Immature natural killer cell (primary cell): ENCODE measurements around the gene MVB12B. TPM values are rescaled to one million over a fixed set of nuclear protein-coding genes. Genes with fewer than 3 reads are reported as not detected.
A peak's percentile ranks its signal among the peaks of the same experiment; 100 is the strongest.

Experiments used
- DNase-seq, 3 donors: peaks; one replicate each; pipeline ENCODE4 v3.0.0; 2022; ENCODE audit warnings: mixed read lengths in 1 of 3
- H3K27ac Mint-ChIP-seq, 6 donors: one replicate each; pipeline ENCODE4 v1.8.0; 2020; ENCODE audit warnings: mixed read lengths in 6 of 6, mild to moderate bottlenecking in 5 of 6, inconsistent platforms in 4 of 6, moderate library complexity in 3 of 6
- H3K27me3 Mint-ChIP-seq, 3 donors: one replicate each; pipeline ENCODE4 v1.8.0; 2020 to 2021; ENCODE audit warnings: low read depth in 3 of 3, mild to moderate bottlenecking in 3 of 3, mixed read lengths in 3 of 3, moderate library complexity in 3 of 3, inconsistent platforms in 1 of 3
- H3K36me3 Mint-ChIP-seq, 3 donors: one replicate each; pipeline ENCODE4 v1.8.0; 2020; ENCODE audit warnings: mixed read lengths in 3 of 3, inconsistent platforms in 2 of 3, mild to moderate bottlenecking in 2 of 3
- H3K4me1 Mint-ChIP-seq, 2 donors: one replicate each; pipeline ENCODE4 v1.8.0; 2020; ENCODE audit warnings: inconsistent platforms in 2 of 2, mild to moderate bottlenecking in 2 of 2, mixed read lengths in 2 of 2, moderate library complexity in 1 of 2
- H3K4me3 Mint-ChIP-seq, 5 donors: one replicate each; pipeline ENCODE4 v1.8.0; 2020; ENCODE audit warnings: mild to moderate bottlenecking in 5 of 5, mixed read lengths in 5 of 5, inconsistent platforms in 3 of 5, moderate library complexity in 3 of 5
- H3K9me3 Mint-ChIP-seq, 6 donors: one replicate each; pipeline ENCODE4 v1.8.0; 2020; ENCODE audit warnings: mild to moderate bottlenecking in 6 of 6, mixed read lengths in 6 of 6, inconsistent platforms in 4 of 6, moderate library complexity in 3 of 6
- polyA plus RNA-seq, 3 donors: library from polyadenylated mRNA; unstranded; fragments of 300-500 nt; fragmentation: Illumina TruSeq; gene quantifications; one replicate each; pipeline ENCODE4 v1.2.3, GENCODE V29; 2021

Gene MVB12B
- polyA plus RNA-seq, 3 donors from 2014 or later = 0.54 to 1.2 TPM; not detected in 1

GRCh38 chr9:126437268-126437666 is 110.6 kb downstream of the MVB12B start:
- no peak overlapping the region for H3K27ac Mint-ChIP-seq
- H3K27me3 Mint-ChIP-seq = peaks cover 0 to 3% (median 0%) of the 10 kb centered on the region in 3 donors
- peaks cover 0 to 5% (median 0%) of the 10 kb centered on the region in 3 donors for H3K36me3 Mint-ChIP-seq
- H3K4me1 Mint-ChIP-seq = no peaks in the 10 kb centered on the region
- no peaks in the 10 kb centered on the region for H3K9me3 Mint-ChIP-seq
- H3K4me3 Mint-ChIP-seq = no peak overlapping the region
- DNase-seq = no peak

- DNase-seq = no peak
- H3K27ac Mint-ChIP-seq = no peak overlapping the region
- no peaks in the 10 kb centered on the region for H3K9me3 Mint-ChIP-seq
- peaks cover 0 to 3% (median 0%) of the 10 kb centered on the region in 3 donors for H3K27me3 Mint-ChIP-seq
- no peaks in the 10 kb centered on the region for H3K4me1 Mint-ChIP-seq
- no peak overlapping the region for H3K4me3 Mint-ChIP-seq
- H3K36me3 Mint-ChIP-seq = peaks cover 0 to 5% (median 0%) of the 10 kb centered on the region in 3 donors
Observed at GRCh38 chr9:126437701-126438100, 111.1 kb downstream of the MVB12B start.

GRCh38 chr9:126438741-126439401 is 112.2 kb downstream of the MVB12B start:
- Mint-ChIP-seq H3K27me3 (peaks cover 0 to 2% (median 0%) of the 10 kb centered on the region in 3 donors), H3K4me3 (no peak overlapping the region), H3K36me3 (peaks cover 0 to 5% (median 0%) of the 10 kb centered on the region in 3 donors), H3K4me1 (no peaks in the 10 kb centered on the region), H3K27ac (no peak overlapping the region), H3K9me3 (no peaks in the 10 kb centered on the region)
- DNase-seq = no peak

- Mint-ChIP-seq H3K9me3 (no peaks in the 10 kb centered on the region), H3K4me3 (no peak overlapping the region), H3K27me3 (peaks cover 0 to 2% (median 0%) of the 10 kb centered on the region in 3 donors), H3K27ac (no peak overlapping the region), H3K36me3 (peaks cover 0 to 5% (median 0%) of the 10 kb centered on the region in 3 donors), H3K4me1 (no peaks in the 10 kb centered on the region)
- no peak for DNase-seq
Observed at GRCh38 chr9:126439402-126439765, 112.8 kb downstream of the MVB12B start.

GRCh38 chr9:126439883-126440653 is 113.4 kb downstream of the MVB12B start:
- no peak for DNase-seq
- no peak overlapping the region for H3K27ac Mint-ChIP-seq
- no peak overlapping the region for H3K4me3 Mint-ChIP-seq
- H3K27me3 Mint-ChIP-seq = peaks cover 0 to 2% (median 0%) of the 10 kb centered on the region in 3 donors
- H3K9me3 Mint-ChIP-seq = no peaks in the 10 kb centered on the region
- peaks cover 0 to 5% (median 0%) of the 10 kb centered on the region in 3 donors for H3K36me3 Mint-ChIP-seq
- H3K4me1 Mint-ChIP-seq = no peaks in the 10 kb centered on the region

- Mint-ChIP-seq H3K4me1 (no peaks in the 10 kb centered on the region), H3K27ac (no peak overlapping the region), H3K27me3 (peaks cover 0 to 2% (median 0%) of the 10 kb centered on the region in 3 donors), H3K4me3 (no peak overlapping the region), H3K9me3 (no peaks in the 10 kb centered on the region), H3K36me3 (no peaks in the 10 kb centered on the region)
- no peak for DNase-seq
Observed at GRCh38 chr9:126440940-126441339, 114.3 kb downstream of the MVB12B start.

GRCh38 chr9:126442636-126443035 is 116.0 kb downstream of the MVB12B start:
- peaks cover 0 to 2% (median 0%) of the 10 kb centered on the region in 3 donors for H3K27me3 Mint-ChIP-seq
- no peaks in the 10 kb centered on the region for H3K36me3 Mint-ChIP-seq
- H3K4me1 Mint-ChIP-seq = no peaks in the 10 kb centered on the region
- H3K27ac Mint-ChIP-seq = no peak overlapping the region
- H3K9me3 Mint-ChIP-seq = no peaks in the 10 kb centered on the region
- DNase-seq = no peak
- no peak overlapping the region for H3K4me3 Mint-ChIP-seq

- H3K4me3 Mint-ChIP-seq = no peak overlapping the region
- peaks cover 0 to 3% of the 10 kb centered on the region in 2 donors for H3K4me1 Mint-ChIP-seq
- H3K27ac Mint-ChIP-seq = no peak overlapping the region
- DNase-seq = no peak
- no peaks in the 10 kb centered on the region for H3K9me3 Mint-ChIP-seq
- peaks cover 0 to 2% (median 0%) of the 10 kb centered on the region in 3 donors for H3K27me3 Mint-ChIP-seq
- no peaks in the 10 kb centered on the region for H3K36me3 Mint-ChIP-seq
Observed at GRCh38 chr9:126443144-126443543, 116.5 kb downstream of the MVB12B start.

GRCh38 chr9:126448136-126448535 is 121.5 kb downstream of the MVB12B start:
- no peaks in the 10 kb centered on the region for H3K9me3 Mint-ChIP-seq
- peak overlapping the region in 2 of 6 donors; percentile 23 to 71 for H3K27ac Mint-ChIP-seq
- DNase-seq = no peak
- peaks cover under 1 to 2% (median 1%) of the 10 kb centered on the region in 3 donors for H3K27me3 Mint-ChIP-seq
- no peaks in the 10 kb centered on the region for H3K36me3 Mint-ChIP-seq
- no peak overlapping the region for H3K4me3 Mint-ChIP-seq
- H3K4me1 Mint-ChIP-seq = peaks cover 22 to 24% of the 10 kb centered on the region in 2 donors

- H3K9me3 Mint-ChIP-seq = no peaks in the 10 kb centered on the region
- no peaks in the 10 kb centered on the region for H3K36me3 Mint-ChIP-seq
- no peak overlapping the region for H3K4me3 Mint-ChIP-seq
- H3K4me1 Mint-ChIP-seq = peaks cover 30% of the 10 kb centered on the region in 2 donors
- no peak for DNase-seq
- H3K27me3 Mint-ChIP-seq = peaks cover 0 to 2% (median 1%) of the 10 kb centered on the region in 3 donors
- H3K27ac Mint-ChIP-seq = no peak overlapping the region
Observed at GRCh38 chr9:126448865-126449577, 122.4 kb downstream of the MVB12B start.

- H3K9me3 Mint-ChIP-seq = no peaks in the 10 kb centered on the region
- no peak overlapping the region for H3K27ac Mint-ChIP-seq
- no peak overlapping the region for H3K4me3 Mint-ChIP-seq
- peaks cover 30 to 34% of the 10 kb centered on the region in 2 donors for H3K4me1 Mint-ChIP-seq
- no peaks in the 10 kb centered on the region for H3K36me3 Mint-ChIP-seq
- no peak for DNase-seq
- peaks cover 0 to 2% (median 1%) of the 10 kb centered on the region in 3 donors for H3K27me3 Mint-ChIP-seq
Observed at GRCh38 chr9:126449725-126450667, 123.4 kb downstream of the MVB12B start.

- Mint-ChIP-seq H3K27ac (no peak overlapping the region), H3K4me3 (no peak overlapping the region), H3K27me3 (peaks cover 0 to 2% (median 1%) of the 10 kb centered on the region in 3 donors), H3K4me1 (peaks cover 30 to 34% of the 10 kb centered on the region in 2 donors), H3K36me3 (no peaks in the 10 kb centered on the region), H3K9me3 (no peaks in the 10 kb centered on the region)
- DNase-seq = no peak
Observed at GRCh38 chr9:126450668-126451205, 124.1 kb downstream of the MVB12B start.
